ENCODE results near the gene CACUL1. TPM values are rescaled to one million over a fixed set of nuclear protein-coding genes. Genes with fewer than 3 reads are reported as not detected.
A peak's percentile ranks its signal among the peaks of the same experiment; 100 is the strongest.

Gene CACUL1
- total RNA-seq, 1 donor from 2014 or later, result 34.0 TPM

- DNase-seq (ENCODE audit: extremely low spot score, unreplicated experiment), result peak; percentile 73
- H3K27me3 Mint-ChIP-seq (ENCODE audit: unreplicated experiment), result peaks cover 15% of the 10 kb centered on the region
- no peaks in the 10 kb centered on the region for H3K36me3 Mint-ChIP-seq (ENCODE audit: unreplicated experiment)
- peaks cover 7% of the 10 kb centered on the region for H3K4me1 Mint-ChIP-seq (ENCODE audit: unreplicated experiment)
- no peak overlapping the region for H3K4me3 Mint-ChIP-seq (ENCODE audit: unreplicated experiment)
- TF ChIP-seq CTCF (IDR thresholded peaks at IDR 0.05), result no peak
- H3K9me3 Mint-ChIP-seq (ENCODE audit: unreplicated experiment), result no peaks in the 10 kb centered on the region
- H3K27ac Mint-ChIP-seq (ENCODE audit: unreplicated experiment), result no peak overlapping the region
Observed at GRCh38 chr10:118626953-118627352, 127.8 kb downstream of the CACUL1 start.

Other genes starting within 250 kb of the CACUL1 start
- not detected in 2 replicates for gene PRLHR, start 159.3 kb downstream of the CACUL1 start, total RNA-seq